ENCODE measurements around the gene CATSPER3. TPM values are rescaled to one million over a fixed set of nuclear protein-coding genes. Genes with fewer than 3 reads are reported as not detected.

Gene CATSPER3
- total RNA-seq, 1 experiment from 2014 or later: 0.50 TPM

- Histone ChIP-seq H3K18ac (ENCODE audit: insufficient read length, low read depth, low read length) (no peak overlapping the region), H4K91ac (ENCODE audit: insufficient read length, low read depth, low read length) (no peak overlapping the region), H3K9ac (ENCODE audit: extremely low read depth, insufficient read length, low read length) (no peak overlapping the region), H4K5ac (ENCODE audit: insufficient read length, low read depth, low read length) (no peak overlapping the region), H3K14ac (ENCODE audit: insufficient read depth, low read length) (no peak overlapping the region), H2BK20ac (ENCODE audit: low read depth, low read length, poor library complexity, severe bottlenecking) (no peak overlapping the region), H3K4me1 (ENCODE audit: insufficient read depth, low read length) (no peaks in the 10 kb centered on the region), H3K9me3 (ENCODE audit: control insufficient read depth, low read depth, low read length) (no peaks in the 10 kb centered on the region), H4K20me1 (ENCODE audit: control insufficient read depth, insufficient read depth, insufficient read length) (no peaks in the 10 kb centered on the region), H3K56ac (ENCODE audit: insufficient read length, low read depth, low read length) (no peak overlapping the region), H4K8ac (replicated peaks; ENCODE audit: insufficient read length, low read depth, low read length) (no peak overlapping the region), H2BK12ac (ENCODE audit: insufficient read length, low read depth, low read length) (no peak overlapping the region), H3K4ac (ENCODE audit: low read depth, low read length) (no peak overlapping the region), H3K23me2 (ENCODE audit: insufficient read length, low read depth, low read length, poor library complexity, severe bottlenecking) (peaks cover 6% of the 10 kb centered on the region), H3K79me2 (ENCODE audit: insufficient read depth, low read length) (no peaks in the 10 kb centered on the region), H3K27me3 (ENCODE audit: insufficient read depth, low read length) (peaks cover 79% of the 10 kb centered on the region), H2AK5ac (ENCODE audit: insufficient read length, low read length) (no peak overlapping the region), H3K23ac (ENCODE audit: insufficient read length, low read depth, low read length) (no peak overlapping the region), H2AFZ (ENCODE audit: low read length) (no peak overlapping the region), H3T11ph (ENCODE audit: low read length) (no peak overlapping the region), H2BK15ac (ENCODE audit: low read depth, low read length) (no peak overlapping the region), H2BK120ac (ENCODE audit: low read depth, low read length, poor library complexity, severe bottlenecking) (no peak overlapping the region), H3K79me1 (ENCODE audit: insufficient read depth, low read depth, low read length, poor library complexity, severe bottlenecking) (no peaks in the 10 kb centered on the region), H3K4me2 (ENCODE audit: insufficient read depth, insufficient read length, low read length) (peak overlapping the region; percentile 47), H2BK5ac (ENCODE audit: insufficient read length, low read length) (no peak overlapping the region), H3K27ac (ENCODE audit: insufficient read length, low read depth, low read length) (no peak overlapping the region)
- no peak for TF ChIP-seq CTCF (conservative IDR thresholded peaks at IDR 0.05)
- peaks cover 2 to 7% of the 10 kb centered on the region in 2 experiments; a peak in 2 of 4 replicates for H3K4me1 Mint-ChIP-seq
- H3K27me3 Mint-ChIP-seq (ENCODE audit: low read depth): peaks cover 98% of the 10 kb centered on the region
- H3K9me3 Mint-ChIP-seq: peaks cover 0 to 5% of the 10 kb centered on the region in 2 experiments; a peak in 3 of 5 replicates
- H3K27ac Mint-ChIP-seq: no peak overlapping the region; a peak in 1 of 7 replicates
- DNase-seq: no peak
- no CpG with 5 or more reads among the region's 12 CpGs for WGBS (ENCODE audit: extremely low coverage, insufficient read length, low lambda C conversion rate)
- peak overlapping the region in 1 of 2 experiments; percentile 80; a peak in 3 of 5 replicates for H3K4me3 Mint-ChIP-seq
- no peaks in the 10 kb centered on the region; a peak in 1 of 7 replicates for H3K36me3 Mint-ChIP-seq (ENCODE audit: insufficient read depth in 1 of 3, low read depth in 3 of 3)
These were observed 73.5 kb downstream of the CATSPER3 start for GRCh38 chr5:135041145-135041587.

Data from H9 (cell line).